ENCODE measurements around the gene HSP90AB1.
A peak's percentile ranks its signal among the peaks of the same experiment; 100 is the strongest.

The HSP90AB1 gene

GRCh38 chr6:44246663-44247337 is at the start of gene HSP90AB1:
Gene HSP90AB1 (plus strand): TSS chr6:44247101. CDS start chr6:44248630, 1,529 bp downstream.
- DNase-seq, result peak; percentile 83

DNA sequence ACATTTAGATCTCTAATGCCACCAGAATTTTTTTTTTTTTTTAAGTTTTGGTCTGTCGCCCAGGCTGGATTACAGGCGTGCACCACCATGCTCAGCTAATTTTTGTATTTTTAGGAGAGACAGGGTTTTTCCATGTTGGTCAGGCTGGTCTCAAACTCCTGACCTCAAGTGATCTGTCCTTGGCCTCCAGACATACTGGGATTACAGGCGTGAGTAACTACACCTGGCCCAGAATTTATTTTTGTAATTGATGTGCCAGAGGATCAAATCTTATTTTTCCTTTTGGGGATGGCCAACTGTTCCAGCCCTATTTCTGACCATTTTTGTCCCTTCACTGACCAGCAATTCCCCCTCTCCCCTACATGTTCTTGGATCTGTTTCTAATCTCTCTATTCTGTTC is 48.2 kb upstream of the HSP90AB1 start:
- no peak for DNase-seq

DNA sequence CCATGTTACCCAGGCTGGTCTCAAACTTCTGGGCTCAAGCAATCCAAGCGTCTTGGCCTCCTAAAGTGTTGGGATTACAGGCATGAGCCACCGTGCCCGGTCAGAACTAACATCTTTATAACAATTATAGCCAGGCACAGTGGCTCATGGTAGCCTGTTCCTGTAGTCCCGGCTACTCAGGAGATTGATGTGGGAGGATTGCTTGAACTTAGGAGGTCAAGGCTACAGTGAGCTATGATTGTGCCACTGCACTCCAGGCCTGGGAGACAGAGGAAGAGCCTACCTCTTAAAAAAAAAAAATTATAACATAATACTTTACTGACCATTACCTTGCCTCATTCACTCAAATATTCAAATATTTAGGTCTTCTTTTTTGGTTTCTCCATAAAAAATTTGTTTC is 47.0 kb upstream of the HSP90AB1 start:
- DNase-seq, result no peak

DNA sequence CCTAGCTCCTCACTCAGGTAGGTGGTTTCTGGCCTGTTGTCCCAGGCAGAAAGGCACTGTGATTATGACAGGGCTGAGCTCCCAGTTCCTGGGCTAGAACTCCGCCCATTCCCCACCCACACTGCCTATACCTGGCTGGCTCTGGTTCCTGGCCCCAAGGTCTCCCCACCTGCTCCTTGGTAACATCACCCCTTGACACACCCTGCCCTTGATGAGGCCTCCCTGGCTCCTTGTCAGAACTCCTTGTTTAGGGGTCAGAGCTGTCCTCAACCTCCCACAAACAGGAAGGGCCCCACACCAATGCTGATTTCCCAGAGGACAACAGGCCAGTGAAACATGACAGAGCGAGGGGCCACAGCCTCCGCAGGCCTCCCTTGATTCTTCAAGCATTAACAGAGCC is 45.7 kb upstream of the HSP90AB1 start:
- no peak for DNase-seq

GRCh38 chr6:44201638-44202303 is 45.1 kb upstream of the HSP90AB1 start:
- no peak for DNase-seq

DNA sequence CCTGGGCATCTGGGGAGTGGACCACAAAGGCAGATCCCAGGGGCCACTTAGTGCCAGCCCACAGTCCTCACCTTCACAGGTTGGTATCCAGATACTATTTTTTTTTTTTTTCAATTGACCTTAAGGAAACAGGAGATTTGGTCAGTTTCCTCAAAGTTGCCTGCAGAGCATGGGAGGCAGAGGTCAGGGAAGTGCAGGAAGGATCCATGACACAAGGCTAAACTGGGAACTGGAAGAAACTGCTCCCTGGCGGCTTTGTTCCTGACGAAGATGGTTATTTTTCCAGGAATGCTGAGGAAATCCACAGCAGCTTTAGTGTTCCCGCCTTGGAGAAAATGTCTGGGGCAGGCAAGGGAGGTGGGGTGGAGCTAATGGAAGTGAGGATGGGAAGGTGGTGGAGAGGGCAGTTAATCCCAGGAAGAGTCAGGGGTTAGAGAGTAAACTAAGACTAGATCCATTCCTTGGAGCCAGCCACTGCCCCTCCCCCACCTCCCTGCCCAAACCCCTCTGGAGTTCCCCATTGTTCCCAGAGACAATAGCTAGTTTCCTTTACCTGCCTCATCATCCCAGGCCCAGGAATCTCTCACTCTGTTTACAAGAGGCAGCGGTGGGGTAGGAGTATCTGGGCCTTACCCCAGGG is 44.4 kb upstream of the HSP90AB1 start:
- DNase-seq, result no peak

DNA sequence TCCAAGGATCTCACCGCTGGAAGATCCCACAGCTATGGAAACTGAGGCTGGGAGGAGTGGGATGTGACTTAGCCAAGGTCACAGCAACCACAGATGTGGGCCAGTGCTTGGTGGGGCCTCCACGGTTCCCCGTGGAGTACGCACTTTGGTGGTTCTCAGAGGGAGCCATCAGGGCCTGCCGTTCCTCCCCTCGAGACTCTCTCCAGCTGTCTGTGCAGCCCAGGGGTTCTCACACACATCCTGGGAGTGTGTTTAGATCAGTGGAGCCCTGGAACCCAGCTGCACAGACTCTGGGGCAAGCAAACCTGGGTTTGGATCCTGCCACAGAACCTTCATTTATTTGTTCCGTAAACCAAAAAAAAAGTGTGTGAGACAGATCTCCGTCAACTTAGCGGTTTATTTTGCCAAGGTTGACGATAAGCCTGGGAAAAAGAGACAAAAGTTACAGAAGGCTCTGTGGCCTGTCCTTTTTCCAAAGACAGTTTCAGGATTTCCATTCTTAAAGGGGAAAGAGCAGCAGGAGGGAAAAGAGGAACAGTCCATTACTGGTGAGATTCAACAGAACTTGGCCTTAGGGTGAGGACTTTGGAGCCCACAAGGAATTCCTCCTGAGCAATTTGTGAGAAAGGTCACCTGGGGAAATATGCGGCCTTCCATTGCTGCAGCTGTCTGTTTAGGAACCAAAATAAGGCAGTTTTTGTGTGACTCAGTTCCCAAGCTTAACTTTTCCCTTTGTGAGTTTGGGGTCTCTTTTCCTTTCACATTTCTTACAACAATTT is 43.7 kb upstream of the HSP90AB1 start:
- DNase-seq, result no peak

GRCh38 chr6:44203955-44204354 is 42.9 kb upstream of the HSP90AB1 start:
- DNase-seq, result no peak

GRCh38 chr6:44207966-44208365 is 38.9 kb upstream of the HSP90AB1 start:
- no peak for DNase-seq

GRCh38 chr6:44211284-44211683 is 35.6 kb upstream of the HSP90AB1 start:
- DNase-seq, result no peak

GRCh38 chr6:44214307-44214706 is 32.6 kb upstream of the HSP90AB1 start:
- DNase-seq, result no peak

DNA sequence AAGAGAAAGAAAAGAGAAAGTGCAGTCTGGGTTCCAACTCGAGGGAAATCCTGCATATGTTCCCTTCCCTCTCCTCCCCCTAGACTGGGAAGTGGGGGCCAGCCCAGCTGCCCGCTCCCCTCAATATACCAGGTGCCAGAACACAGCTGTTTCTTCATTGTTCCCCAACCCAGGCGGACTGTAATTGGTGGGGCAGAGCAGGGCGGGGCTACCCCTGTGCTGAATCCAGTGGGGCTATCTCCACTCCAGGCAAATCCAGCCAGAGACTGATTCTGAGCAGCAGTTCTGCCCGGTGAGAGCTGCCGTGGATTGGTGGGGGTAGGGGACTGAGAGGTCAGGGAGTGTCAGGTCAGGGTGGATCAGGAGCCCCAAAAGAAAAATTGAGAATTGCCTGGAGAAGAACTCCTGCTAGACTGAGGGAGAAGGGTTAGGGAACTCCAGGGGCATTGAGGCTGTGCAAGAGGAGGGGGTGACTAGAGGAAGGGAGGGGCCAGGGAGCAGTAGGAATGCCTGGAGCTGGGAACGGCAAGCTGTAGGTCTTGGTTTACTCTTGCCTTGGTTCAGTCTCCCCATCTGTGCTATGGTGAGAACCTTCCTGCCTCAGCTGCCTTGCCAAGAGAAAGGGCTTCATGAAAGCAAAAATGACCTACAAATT is 30.1 kb upstream of the HSP90AB1 start, which contains the start of gene MYMX:
MYMX (plus strand) TSS at position 250 of the 655 bp plus-strand sequence. CDS start 546 bp downstream, outside the sequence.
- no peak for DNase-seq

GRCh38 chr6:44217332-44218143 is 29.4 kb upstream of the HSP90AB1 start:
- DNase-seq, result no peak

GRCh38 chr6:44219053-44219814 is 27.7 kb upstream of the HSP90AB1 start:
- DNase-seq, result peak; percentile 9

DNA sequence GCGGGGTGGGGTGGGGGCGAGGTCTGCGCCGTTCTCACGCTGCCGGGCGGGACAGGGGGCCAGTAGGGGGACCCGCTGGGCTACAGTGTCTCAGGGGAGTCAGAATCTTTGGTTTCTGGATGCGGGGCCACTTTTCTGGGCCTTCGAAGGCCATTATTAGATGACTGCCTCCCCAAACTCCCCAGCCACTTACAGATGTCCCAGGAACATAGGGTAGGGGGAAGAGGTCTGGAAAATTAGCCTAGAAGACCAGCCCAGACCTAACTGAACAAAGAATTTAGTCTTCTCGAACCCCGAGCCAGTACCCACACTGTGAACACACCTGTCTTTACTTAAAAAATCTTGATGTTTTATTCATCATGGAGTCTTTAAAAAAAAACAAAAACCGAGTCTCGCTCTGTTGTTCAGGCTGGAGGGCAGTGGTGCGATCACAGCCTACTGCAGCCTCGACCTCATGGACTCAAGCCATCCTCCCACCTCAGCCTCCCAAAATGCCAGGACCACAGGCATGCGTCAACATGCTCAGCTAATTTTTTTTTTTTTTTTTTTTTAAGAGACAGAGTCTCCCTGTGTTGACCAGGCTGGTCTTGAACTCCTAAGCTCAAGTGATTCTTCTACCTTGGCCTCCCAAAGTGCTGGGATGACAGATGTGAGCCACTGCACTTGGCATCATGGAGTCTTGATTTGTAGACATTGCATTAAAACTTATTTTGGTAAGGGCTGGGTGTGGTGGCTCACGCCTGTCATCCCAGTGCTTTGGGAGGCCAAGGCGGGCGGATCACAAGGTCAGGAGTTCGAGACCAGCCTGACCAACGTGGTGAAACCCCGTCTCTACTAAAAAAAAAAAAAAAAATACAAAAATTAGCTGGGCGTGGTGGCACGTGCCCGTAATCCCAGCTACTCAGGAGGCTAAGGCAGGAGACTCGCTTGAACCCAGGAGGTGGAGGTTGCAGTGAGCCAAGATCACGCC is 26.8 kb upstream of the HSP90AB1 start:
- no peak for DNase-seq

DNA sequence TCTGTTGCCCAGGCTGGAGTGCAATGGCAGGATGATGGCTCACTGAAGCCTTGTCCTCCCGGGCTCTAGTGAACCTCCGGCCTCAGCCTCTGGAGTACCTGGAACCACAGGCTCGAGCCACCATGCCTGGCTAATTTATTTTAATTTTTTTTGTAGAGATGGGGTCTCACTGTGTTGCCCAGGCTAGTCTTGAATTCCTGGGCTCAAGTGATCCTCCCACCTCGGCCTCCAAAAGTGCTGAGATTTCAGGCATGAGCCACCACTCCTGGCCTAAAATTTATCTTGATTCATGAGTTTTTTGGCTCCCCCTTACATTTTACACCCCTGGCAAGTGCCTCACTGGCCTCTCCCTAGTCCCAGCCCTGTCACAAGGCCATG is 26.0 kb upstream of the HSP90AB1 start:
- DNase-seq, result no peak

- DNase-seq, result no peak
These were observed 25.5 kb upstream of the HSP90AB1 start for GRCh38 chr6:44221291-44221960.

GRCh38 chr6:44221961-44222335 is 25.0 kb upstream of the HSP90AB1 start:
- no peak for DNase-seq

All from amniotic stem cell (primary cell).